Right ventricle myocardium inferior (tissue), 1 donor: ENCODE results near the gene GTF3C4. TPM values are rescaled to one million over a fixed set of nuclear protein-coding genes. Genes with fewer than 3 reads are reported as not detected.

Experiments used
- ATAC-seq: fragments of 200-7000 bp; cut with Tn5 transposase; one replicate; pipeline ENCODE4 v1.9.1; 2020; ENCODE audit warnings: mild to moderate bottlenecking, moderate library complexity
- DNase-seq: peaks from one replicate; pipeline ENCODE4 v3.0.0; 2021; ENCODE audit errors: missing footprints
- intact Hi-C: fragments of 100-400 bp; cut with DNase I; formaldehyde crosslinking; loops from one replicate; pipeline ENCODE4 v1.11.0; 2022
- total RNA-seq: library from RNA; stranded (reverse); fragmentation: NEBNext Ultra II Directional; extraction: Animal tissue kit (Norgen Biotek cat#: 25700); gene quantifications from one replicate; pipeline ENCODE4 v1.2.1, GENCODE V29; 2021
- donor health status: DM: no; HTN: yes; CAD: no; lungs with severe emphysema.

The GTF3C4 gene
- total RNA-seq, 1 donor from 2014 or later, result 8.8 TPM

DNA sequence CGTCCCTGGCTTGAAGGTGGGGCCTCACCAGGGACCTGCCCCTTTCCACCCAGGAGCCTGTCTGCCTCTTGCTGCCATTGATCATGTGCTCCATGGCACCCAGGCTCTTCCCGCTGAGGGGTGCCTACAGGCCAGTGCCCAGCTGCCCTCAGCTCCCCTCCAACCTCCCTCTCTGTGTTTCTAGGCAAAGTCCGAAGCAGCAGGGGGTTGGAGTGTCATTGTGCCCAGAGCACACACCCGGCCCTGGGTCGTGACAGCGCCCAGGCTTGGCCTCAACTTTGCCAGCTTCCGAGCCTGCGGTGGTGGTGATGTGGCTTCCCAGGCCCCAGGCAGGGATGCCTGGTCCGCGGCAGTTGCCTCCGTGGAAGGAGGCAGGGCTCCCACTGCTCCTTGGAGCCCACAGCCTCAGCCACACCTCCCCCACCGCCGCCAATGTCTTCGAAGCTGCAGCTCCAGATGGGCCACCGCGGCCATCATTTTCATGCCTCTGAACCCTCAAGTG, 52.4 kb downstream of the GTF3C4 start:
- ATAC-seq, result no peak
- no peak for DNase-seq
- intact Hi-C loops, result no loop called here

DNA sequence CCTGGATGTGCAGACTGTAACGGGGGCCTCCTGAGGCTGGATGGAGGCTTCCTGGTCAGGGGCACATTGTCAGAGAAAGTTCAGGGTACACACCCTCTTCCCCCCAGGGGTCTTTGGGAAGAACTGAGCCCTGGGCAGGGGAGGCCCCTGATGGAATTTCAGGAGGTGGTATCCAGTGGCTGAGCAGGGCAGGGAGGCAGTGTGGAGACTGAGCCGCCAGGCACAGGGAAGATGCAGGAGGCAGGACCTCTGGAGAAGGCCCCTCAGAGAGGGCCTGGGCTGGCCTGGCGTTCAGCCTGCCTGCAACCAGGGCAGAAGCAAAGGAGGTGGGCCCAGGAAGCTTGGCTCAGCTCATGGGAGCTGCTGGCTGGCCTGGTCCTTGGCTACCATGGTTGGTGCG, 53.5 kb downstream of the GTF3C4 start:
- no peak for ATAC-seq
- intact Hi-C loops, result no loop called here
- no peak for DNase-seq

DNA sequence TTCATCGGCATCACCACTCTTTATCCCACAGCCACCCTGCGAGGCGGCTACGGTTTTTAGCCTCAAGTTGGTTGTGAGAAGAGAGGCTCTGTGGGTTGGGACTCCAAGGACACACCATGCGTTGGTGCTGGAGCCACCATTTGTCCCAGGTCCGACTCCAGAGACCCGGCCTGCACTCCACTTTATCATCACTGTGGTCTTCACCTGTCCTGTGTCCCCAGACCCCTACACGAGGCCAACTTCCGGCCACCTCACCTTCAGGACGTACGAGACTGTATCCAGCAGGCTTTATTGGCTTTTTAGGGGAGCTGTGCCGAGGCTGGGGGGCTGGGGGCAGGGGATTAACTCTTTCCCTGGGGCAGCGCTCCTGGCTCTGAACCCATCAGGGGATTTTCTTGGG, 55.0 kb downstream of the GTF3C4 start:
- DNase-seq (no peak), ATAC-seq (no peak)
- intact Hi-C loops, result no loop called here

DNA sequence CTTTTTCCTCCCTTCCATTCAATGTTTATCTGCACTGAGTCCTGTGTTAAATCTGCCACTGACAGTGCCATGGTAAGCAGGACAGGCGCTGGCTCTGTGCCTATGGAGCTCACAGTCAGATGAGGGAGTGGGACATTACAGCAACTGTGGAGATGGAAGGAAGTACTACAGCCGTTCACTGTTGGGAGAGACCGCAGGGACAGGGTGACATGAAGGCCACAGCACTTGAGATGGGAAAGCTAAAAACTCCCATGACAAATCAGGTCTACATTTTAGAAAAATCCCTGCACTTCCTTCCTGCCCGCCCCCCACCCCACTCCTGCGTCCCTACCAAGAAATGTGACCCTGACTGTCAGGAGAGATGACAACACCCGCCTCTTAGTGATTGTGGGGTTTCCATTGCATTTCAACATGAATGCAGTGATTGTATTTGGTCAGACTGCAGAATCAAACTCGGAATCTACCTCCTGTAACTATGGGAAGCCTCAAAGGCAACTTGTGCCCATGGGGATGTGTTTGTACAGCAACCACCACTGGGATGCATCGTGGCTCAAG, 56.4 kb downstream of the GTF3C4 start:
- DNase-seq (no peak), ATAC-seq (no peak)
- intact Hi-C loops, result no loop called here

DNA sequence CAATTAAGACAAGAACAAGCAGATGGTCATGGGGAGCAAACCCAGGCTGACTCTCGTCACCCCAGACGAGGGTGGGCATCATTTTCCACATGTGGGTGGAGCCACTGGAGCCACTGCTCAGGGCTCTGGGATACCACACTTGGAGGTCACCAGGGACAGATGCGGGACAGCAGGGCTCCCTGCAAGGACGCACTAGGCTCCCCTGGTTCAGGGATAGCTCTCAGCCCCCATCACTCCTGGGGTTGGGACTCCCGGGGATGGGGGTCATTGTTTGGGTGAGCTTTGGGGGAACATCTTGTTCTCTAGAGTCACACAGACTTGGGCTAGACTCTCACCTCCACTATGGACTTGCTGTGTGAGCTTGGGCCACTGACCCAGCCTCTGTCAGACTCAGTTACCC, 57.8 kb downstream of the GTF3C4 start:
- ATAC-seq (no peak), DNase-seq (no peak)
- intact Hi-C loops, result no loop called here

DNA sequence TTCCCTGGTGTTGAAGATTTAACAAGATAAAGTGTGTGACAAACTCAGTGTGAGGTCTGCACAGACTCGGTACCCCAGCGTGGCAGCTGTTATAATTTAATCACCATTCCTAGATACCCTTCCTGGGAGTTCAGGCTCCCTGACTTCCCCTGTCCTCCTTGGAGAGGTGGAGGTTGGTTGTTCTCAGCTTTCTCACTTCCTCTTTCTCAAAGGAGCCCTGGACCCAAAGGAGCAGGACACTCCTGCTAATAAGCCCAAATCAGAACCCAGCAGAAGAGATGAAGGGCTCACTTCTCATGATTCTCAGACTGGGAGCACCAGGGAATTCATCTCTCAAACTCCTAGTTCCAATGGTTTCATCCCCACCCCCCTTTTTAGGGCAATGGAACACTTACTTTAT, 58.2 kb downstream of the GTF3C4 start:
- intact Hi-C loops, result no loop called here
- no peak for ATAC-seq

DNA sequence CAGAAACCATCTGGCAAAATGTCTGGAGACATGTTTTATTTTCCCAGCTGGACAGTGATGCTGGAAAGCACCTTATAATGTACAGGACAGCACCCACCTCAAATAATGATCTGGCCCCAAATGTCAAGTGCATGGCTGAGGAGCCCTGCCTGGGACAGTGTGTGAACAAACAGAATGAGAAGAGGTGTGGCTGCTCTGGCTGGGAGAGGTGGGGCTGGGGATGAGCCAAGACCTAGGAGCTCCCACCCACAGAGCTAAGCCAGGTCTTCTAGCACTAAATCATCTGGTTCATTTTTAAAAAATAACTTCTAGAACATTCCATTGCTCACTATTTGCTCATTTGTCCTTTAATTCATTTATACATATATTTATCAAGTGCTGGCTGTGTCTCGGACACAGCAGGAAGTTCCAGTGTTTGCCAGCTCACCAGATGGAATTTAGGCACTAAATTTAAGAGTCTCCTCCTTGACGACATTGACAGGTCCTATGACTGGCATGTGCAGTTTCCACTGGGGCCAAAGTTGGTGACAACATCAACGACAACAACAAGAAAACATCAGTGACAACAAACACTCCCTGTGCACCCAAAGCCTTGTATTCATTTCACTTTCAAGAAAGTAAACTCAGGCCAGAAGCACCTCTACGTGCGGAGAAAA, 59.1 kb downstream of the GTF3C4 start:
- no peak for ATAC-seq
- intact Hi-C loops, result no loop called here
- no peak for DNase-seq

More for the DNA sequence above, 58.2 kb downstream of the GTF3C4 start:
- no peak for DNase-seq

DNA sequence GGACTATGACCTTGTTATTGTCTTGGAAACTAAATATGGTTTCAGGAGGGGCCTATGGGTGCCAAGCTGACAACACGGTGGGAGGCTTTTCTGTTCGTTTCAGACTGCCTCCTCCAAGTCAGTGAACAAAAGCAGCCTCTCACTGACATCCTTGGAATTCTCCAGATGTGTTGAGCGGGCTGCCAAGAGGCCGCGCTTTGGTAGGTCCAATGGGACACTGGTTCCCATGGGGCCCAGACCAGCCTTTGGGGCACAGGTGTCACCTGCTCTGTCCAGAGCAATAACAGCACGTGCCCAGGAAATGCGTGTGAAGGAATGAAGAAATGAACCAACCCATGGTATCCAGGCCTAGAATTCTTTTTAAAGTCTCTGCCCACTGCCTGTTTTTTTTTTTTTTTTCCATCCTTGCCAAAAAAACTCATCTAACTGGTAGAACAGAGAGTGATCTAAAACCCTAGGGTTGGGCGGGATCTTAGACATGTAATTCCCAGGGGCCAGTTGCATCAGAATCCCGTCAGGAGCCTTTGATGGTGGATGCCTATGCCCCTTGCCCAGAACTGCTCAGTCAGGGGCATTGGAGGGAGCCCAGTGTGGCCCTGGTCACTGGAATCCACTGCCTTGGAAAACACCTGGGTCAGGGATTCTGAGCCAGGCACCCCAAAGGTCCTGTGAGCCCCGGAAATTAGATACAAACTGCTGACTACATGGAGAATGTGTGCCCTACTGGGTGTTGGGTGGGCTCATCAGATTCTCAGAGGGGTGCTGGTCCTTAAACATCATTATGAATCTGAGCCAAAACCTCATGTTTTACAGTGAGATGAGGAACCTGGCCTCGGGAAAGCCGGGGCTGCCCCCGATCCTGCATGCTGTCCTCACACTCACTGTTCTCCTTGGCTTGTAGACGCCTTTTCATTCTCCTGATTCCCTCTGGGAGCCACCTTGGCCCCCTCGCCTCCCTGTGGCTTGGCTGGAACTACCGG, 60.1 kb downstream of the GTF3C4 start:
- intact Hi-C loops, result no loop called here
- ATAC-seq, result no peak
- DNase-seq, result no peak

DNA sequence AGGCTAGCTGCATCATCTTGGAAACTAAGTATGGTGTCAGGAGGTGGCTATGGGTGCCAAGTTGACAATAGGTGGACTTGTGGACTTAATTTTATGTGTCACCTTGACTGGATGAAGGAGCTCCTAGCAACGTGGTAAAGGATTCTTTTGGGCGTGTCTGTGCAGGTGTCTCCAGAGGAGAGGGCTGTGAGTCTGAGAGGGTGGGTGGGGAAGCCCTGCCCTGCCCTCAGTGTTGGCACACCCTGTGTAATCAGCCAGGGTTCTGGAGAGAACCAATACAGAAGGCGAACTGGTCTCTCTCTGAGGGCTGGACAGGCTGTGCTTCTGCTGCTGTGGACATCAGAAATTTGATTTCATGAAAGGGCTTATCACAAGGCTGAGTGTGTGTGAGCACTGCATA, 61.0 kb downstream of the GTF3C4 start:
- ATAC-seq, result no peak
- intact Hi-C loops, result no loop called here
- DNase-seq, result no peak

DNA sequence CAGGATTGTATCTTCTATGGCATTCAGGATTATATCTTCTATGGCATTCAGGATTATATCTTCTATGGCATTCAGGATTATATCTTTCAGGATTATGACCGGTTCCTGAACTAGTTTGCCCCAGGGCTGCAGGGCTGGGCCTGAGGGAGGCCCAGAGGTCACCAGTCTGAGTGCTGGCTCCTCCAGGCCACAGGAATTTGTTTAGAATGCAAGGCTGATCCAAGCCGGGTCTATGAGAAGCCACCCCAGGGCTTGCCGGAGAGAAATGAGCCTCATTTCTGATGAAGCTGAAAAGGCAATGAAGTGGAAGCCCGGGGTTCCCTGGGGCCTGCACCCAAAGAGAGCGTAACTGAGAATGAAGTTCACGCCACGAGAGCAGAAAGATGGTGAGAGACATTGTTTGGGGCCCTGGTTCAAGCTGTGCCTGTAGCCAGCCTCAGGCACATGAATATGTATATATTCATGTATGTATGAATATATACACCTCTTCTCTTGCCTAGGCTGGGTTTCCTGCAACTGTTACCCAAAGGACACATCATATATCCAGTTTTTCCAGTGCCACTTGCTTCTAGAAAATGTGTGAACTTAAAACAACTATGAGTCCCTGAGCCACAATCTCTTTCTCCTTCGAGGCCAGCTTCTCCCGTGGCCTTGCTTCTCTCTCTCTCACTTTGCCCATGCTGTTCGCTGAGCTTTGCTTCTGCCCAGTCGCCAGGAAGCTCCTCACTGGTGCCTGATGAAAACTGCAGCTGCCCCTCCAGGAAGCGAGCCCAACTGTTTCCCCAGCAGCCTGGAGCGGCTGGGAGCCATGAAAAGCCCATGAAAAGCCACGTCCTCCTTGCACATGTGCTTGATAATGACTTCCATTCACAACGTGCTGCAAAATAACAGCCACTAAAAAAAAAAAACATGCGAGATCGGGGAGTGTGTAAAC, 62.3 kb downstream of the GTF3C4 start:
- ATAC-seq (no peak), DNase-seq (no peak)

DNA sequence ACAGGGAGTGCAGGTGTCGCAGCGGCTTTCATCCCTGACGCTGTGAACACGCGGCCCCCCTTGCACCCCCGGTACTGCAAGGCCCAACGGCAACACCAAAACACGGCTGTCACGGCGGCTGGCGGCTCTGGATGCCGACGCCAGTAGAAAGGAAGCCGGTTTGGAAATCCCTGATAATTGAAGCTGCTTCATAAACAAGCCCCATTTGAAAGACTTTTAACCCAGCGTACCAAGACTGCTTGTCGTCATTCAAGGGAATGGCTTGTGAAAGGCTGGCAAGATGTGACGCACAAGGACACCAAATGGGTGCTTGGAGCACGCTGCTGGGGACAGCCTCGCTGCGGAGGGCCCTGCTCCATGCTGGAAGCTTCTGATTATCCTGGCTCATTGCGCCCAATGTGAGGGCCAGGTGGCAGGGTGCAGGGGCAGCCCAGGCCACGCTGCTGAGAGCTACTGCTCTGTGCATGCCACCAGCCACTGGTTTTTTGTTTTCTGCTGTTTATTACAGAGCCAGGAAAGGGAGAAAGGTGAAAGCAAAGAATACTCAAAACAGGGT, 63.1 kb downstream of the GTF3C4 start:
- no peak for DNase-seq

More for the DNA sequence above, 62.3 kb downstream of the GTF3C4 start:
- intact Hi-C loops, result no loop called here

DNA sequence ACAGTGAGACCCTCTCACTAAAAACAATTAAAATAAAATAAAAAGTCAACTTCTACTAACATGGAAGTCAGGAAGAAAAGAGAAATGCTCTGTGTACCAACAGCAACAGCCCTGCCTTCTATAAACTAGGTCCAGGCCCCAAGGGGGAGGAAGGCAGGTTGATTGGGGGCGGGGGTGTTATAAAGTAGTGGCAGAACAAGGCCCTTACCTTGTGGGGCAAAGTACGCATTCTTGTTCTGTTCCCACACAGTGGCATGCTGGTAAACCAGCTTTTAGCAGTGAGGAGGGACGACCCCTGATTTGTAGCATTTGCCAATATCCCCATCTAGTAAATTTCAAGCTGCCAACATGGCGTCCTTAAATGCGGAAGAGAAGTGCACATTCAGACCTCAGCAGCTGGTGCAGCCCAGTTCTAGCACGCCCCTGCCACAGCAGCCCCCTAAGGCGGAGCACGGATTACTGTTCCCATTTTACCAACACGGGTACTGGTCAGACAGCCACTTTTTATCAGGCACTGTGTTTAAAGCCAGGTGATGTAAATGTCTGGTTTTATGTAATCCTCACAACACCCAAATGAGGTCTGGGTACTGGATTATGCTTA, 69.5 kb downstream of the GTF3C4 start:
- ATAC-seq (no peak), DNase-seq (no peak)
- intact Hi-C loops, result no loop called here

More for the DNA sequence above, 63.1 kb downstream of the GTF3C4 start:
- intact Hi-C loops, result no loop called here
- ATAC-seq, result no peak

DNA sequence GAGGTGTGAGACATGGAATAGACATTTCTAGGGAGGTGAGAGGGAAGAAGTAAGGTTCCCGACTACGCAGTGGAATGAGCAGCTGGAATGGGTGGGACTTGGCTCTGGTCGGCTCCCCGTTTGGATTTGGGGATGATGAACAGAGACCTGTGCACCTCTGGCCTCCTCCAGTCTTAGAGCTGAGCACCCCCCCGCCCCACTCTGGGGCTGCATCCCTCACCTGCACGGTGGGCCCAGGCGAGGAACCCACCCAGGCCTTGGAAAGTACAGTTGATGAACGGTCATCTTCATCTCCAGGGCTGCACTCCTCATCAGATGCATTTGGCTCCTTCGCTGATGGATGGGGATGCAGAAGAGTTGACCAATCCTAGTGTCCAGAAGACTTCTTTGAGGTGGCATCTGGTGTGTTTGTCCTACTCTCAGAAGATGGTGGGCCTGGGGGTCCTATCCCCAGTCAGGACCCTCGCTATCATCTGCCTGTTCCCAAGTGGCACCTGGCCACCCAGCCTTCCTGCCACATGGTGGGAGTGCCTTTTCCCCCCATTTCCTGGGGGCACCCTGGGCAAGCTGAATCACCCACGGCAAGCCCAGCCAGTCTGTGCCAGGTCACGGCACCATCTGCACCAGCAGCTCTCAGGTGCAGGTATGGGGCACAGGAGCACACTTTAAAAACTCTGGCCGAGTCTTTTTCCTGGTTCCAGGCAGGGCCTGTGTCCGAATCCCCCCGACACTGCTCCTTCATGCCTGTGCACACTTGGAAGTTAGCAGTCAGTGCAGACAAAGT, 70.5 kb downstream of the GTF3C4 start:
- DNase-seq (no peak), ATAC-seq (no peak)
- intact Hi-C loops, result no loop called here

DNA sequence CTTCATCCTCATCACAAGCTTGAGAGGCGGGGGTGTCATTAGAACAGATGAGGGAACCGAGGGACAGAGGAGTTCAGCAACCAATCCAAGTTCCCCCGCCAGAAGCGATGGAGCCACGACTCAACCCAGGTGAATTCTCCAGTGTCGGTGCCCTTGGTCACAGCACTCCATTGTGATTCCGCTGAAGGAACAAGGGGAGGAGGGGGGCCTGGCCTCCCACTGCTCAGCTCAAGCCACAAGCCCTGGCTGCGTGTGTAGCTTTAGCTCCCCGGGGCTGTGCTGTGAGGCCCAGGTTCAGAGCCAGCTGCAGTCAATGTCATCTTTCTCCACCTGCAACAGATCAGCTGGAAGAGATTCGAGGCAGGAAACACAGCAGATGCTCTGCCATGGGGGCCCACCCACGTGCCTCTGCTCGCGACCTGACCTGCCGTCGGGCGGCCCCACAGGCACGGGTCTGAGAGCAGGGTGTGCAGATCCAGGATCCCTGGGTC, 72.6 kb downstream of the GTF3C4 start:
- ATAC-seq (no peak), DNase-seq (no peak)
- intact Hi-C loops, result no loop called here

DNA sequence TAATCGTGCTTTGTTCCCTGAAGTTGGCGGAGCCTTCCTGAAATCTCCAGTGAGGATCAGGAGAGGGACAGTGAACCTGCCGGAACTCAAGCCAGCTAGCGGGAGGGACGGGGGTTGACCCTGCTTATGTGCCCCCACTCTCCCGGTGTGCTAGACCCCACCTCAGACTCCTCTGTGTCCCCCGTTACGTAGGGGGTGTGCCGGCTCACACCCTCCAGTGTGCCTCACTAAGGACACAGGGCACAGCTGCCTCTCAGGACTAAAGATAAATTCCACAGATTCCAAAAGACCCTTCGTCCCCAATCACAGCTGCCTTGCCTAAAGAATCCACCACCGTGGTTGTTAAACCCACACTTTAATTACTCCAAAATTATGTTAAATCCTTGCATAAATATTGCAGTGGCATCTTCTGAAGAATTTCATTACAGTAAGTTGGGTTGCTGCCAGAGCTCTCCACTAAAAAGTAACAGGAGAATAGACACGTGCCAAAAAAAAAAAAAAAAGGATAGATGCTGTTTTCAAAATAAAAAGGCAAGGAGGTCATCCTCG, 73.7 kb downstream of the GTF3C4 start:
- ATAC-seq, result no peak
- no peak for DNase-seq
- intact Hi-C loops, result no loop called here
